ENCODE results near the gene TDRD12. TPM values are rescaled to one million over a fixed set of nuclear protein-coding genes. Genes with fewer than 3 reads are reported as not detected.

TDRD12 gene
- total RNA-seq, 1 donor from 2014 or later, result not detected

DNA sequence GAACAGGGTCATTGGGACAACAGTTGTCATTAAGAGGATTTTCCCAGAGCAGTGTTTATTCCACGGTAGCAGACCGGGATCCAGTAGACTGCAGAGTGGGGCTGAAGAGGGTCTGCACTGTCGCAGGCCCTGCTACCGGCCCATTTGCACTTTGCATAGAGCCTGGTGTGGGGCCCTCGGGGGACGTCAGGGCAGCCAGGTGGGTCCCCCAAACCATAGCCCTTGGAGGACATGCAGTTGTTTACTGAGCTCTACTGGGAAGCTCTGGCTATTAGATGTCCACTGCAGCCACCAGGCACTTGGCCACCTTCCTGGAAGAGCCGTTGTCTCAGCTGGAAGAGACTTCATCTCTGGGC lies 104.2 kb downstream of the TDRD12 start:
- DNase-seq, result no peak
- Mint-ChIP-seq H3K9me3 (ENCODE audit: unreplicated experiment) (peaks cover 2% of the 10 kb centered on the region), H3K4me1 (ENCODE audit: low read depth, unreplicated experiment) (peaks cover 13% of the 10 kb centered on the region), H3K27me3 (ENCODE audit: unreplicated experiment) (peaks cover 3% of the 10 kb centered on the region), H3K27ac (ENCODE audit: unreplicated experiment) (no peak overlapping the region), H3K4me3 (ENCODE audit: unreplicated experiment) (no peak overlapping the region), H3K36me3 (ENCODE audit: unreplicated experiment) (no peaks in the 10 kb centered on the region)
- TF ChIP-seq, protein P1, sequence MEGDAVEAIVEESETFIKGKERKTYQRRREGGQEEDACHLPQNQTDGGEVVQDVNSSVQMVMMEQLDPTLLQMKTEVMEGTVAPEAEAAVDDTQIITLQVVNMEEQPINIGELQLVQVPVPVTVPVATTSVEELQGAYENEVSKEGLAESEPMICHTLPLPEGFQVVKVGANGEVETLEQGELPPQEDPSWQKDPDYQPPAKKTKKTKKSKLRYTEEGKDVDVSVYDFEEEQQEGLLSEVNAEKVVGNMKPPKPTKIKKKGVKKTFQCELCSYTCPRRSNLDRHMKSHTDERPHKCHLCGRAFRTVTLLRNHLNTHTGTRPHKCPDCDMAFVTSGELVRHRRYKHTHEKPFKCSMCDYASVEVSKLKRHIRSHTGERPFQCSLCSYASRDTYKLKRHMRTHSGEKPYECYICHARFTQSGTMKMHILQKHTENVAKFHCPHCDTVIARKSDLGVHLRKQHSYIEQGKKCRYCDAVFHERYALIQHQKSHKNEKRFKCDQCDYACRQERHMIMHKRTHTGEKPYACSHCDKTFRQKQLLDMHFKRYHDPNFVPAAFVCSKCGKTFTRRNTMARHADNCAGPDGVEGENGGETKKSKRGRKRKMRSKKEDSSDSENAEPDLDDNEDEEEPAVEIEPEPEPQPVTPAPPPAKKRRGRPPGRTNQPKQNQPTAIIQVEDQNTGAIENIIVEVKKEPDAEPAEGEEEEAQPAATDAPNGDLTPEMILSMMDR (IDR thresholded peaks at IDR 0.05; ENCODE audit: partially characterized antibody, unreplicated experiment), result no peak

DNA sequence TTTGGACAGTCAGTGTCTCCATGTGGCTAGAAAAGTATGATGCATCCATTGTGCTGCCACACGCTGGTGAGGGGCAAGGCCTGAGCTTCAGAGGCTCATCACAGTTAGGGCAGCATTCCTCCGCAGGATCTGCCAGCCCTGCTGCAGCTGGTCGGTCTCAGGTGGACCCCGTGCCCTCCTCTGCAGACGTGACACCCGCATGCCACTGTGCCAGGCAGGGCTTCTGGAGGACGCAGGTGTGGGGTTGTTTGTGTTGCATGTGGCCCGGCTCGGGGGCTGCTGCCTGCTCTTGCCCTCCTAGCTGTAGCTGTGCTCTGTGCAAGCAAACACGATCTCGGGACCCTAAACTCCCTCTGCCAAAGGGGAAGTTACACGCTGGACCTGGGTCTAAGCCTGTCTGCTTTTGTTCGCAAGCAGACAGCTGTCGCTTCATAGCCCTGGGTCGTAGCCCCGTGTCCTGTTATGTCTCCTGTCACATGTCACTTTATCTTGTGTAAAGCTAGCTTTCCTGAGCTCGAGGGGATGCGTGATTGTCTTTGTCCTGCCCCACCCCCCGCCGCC lies 104.7 kb downstream of the TDRD12 start:
- no peak for DNase-seq
- no peak overlapping the region for H3K27ac Mint-ChIP-seq (ENCODE audit: unreplicated experiment)
- H3K27me3 Mint-ChIP-seq (ENCODE audit: unreplicated experiment), result peaks cover 3% of the 10 kb centered on the region
- no peak overlapping the region for H3K4me3 Mint-ChIP-seq (ENCODE audit: unreplicated experiment)
- H3K4me1 Mint-ChIP-seq (ENCODE audit: low read depth, unreplicated experiment), result peaks cover 13% of the 10 kb centered on the region
- peaks cover 2% of the 10 kb centered on the region for H3K9me3 Mint-ChIP-seq (ENCODE audit: unreplicated experiment)
- H3K36me3 Mint-ChIP-seq (ENCODE audit: unreplicated experiment), result no peaks in the 10 kb centered on the region
- TF ChIP-seq, protein P1 (IDR thresholded peaks at IDR 0.05; ENCODE audit: partially characterized antibody, unreplicated experiment), result no peak

DNA sequence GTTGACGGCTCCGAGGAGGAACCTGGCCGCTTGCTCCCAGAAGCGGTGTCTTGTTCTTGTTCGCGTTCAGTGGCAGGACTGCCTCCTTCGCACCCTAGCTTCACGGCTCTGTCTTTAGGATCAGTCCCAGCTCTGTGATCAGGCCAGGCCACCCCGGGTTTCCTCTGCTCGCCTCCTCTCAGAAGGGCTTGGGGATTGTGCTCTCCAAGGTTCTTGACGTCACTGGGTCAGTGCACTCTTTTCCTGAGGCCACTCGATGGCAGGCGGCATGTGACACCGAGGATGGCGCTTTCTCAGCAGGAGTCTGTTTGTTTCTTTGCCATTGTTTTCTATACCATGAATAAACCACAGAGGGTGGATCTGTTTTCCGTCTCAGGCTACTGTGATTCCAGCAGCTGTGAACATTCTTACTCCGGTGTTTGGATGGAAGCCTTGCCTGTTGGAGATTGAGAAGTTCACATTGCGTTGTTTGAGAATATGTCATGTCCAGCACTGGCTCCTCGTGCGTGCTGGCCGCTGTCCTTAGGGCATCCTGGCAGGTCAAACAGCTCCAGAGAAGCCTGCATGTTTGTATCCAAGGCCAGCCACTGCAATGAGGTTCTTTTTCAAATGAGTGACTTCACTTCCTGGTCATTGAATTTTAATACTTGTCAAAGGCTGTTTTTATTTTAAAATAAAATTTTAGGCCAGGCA lies 105.5 kb downstream of the TDRD12 start:
- no peak for DNase-seq
- TF ChIP-seq, protein P1 (IDR thresholded peaks at IDR 0.05; ENCODE audit: partially characterized antibody, unreplicated experiment), result no peak
- no peak overlapping the region for H3K4me3 Mint-ChIP-seq (ENCODE audit: unreplicated experiment)
- H3K9me3 Mint-ChIP-seq (ENCODE audit: unreplicated experiment), result peaks cover 2% of the 10 kb centered on the region
- H3K27ac Mint-ChIP-seq (ENCODE audit: unreplicated experiment), result no peak overlapping the region
- peaks cover 7% of the 10 kb centered on the region for H3K4me1 Mint-ChIP-seq (ENCODE audit: low read depth, unreplicated experiment)
- H3K27me3 Mint-ChIP-seq (ENCODE audit: unreplicated experiment), result peaks cover 3% of the 10 kb centered on the region
- H3K36me3 Mint-ChIP-seq (ENCODE audit: unreplicated experiment), result no peaks in the 10 kb centered on the region

DNA sequence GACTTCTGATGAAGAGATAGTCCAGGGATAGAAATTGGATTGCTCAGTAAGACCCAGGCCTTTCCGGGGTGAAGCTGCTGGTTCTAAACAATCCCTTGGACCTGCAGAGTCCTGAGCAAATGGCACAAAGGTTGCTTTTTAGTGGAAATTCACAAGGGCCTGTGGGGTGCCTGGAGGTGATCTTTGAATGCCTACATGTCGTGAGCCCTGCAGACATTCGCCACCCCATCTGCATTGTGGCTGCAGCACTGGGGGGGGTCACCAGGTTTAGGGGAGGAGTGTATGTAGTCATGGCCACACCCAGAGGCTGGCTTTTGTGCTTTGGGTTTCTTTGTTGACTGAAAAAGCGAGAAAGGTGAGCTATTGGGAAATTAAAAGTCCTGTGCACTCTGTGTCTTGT lies 108.6 kb downstream of the TDRD12 start:
- H3K9me3 Mint-ChIP-seq (ENCODE audit: unreplicated experiment), result peaks cover 2% of the 10 kb centered on the region
- H3K36me3 Mint-ChIP-seq (ENCODE audit: unreplicated experiment), result no peaks in the 10 kb centered on the region
- TF ChIP-seq, protein P1 (IDR thresholded peaks at IDR 0.05; ENCODE audit: partially characterized antibody, unreplicated experiment), result no peak
- no peak overlapping the region for H3K4me3 Mint-ChIP-seq (ENCODE audit: unreplicated experiment)
- H3K27me3 Mint-ChIP-seq (ENCODE audit: unreplicated experiment), result peaks cover 3% of the 10 kb centered on the region
- peaks cover 6% of the 10 kb centered on the region for H3K4me1 Mint-ChIP-seq (ENCODE audit: low read depth, unreplicated experiment)
- DNase-seq, result no peak
- H3K27ac Mint-ChIP-seq (ENCODE audit: unreplicated experiment), result no peak overlapping the region

DNA sequence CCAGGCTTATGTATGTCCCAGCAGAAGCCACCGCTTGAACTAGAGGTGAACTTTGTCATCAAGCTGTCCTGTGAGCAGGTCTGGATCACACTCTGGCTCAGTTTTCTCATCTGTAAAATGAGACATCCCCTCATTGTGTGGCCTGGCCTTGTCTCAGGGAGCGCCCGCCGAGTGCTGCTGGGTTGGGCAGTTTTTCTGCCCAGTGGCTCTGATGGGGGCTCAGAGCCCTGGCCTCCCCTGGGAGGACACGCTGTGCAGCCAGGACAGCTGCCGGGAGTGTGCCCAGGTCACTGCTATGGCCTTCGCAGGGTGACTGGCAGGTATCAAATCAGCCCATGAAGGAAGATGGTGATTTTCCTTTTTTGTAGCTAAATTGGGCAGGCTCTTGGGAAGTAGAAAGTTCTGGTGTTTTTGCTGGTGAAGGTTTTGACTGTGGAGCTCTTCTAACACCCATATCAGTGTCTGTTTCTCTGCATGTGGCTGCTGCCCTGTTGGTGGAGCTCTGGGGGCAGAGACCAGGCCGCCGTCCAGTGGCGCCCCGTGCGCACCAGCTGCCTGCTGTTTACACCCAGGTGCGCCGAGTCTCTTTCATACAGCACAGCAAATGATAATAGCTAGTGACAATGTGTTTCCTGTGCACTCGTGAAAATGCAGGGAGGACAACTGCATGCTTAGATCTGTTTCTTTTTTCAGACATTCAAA lies 109.2 kb downstream of the TDRD12 start:
- H3K27me3 Mint-ChIP-seq (ENCODE audit: unreplicated experiment), result peaks cover 3% of the 10 kb centered on the region
- no peak overlapping the region for H3K4me3 Mint-ChIP-seq (ENCODE audit: unreplicated experiment)
- TF ChIP-seq, protein P1 (IDR thresholded peaks at IDR 0.05; ENCODE audit: partially characterized antibody, unreplicated experiment), result no peak
- DNase-seq, result no peak
- peaks cover 6% of the 10 kb centered on the region for H3K4me1 Mint-ChIP-seq (ENCODE audit: low read depth, unreplicated experiment)
- H3K9me3 Mint-ChIP-seq (ENCODE audit: unreplicated experiment), result peaks cover 2% of the 10 kb centered on the region
- H3K36me3 Mint-ChIP-seq (ENCODE audit: unreplicated experiment), result no peaks in the 10 kb centered on the region
- no peak overlapping the region for H3K27ac Mint-ChIP-seq (ENCODE audit: unreplicated experiment)
